ENCODE measurements around the gene EIF4E3. TPM values are rescaled to one million over a fixed set of nuclear protein-coding genes. Genes with fewer than 3 reads are reported as not detected.

The EIF4E3 gene
- total RNA-seq, 4 donors from 2014 or later = 11.2 to 23.8 (median 16.0) TPM

GRCh38 chr3:71752831-71753700 lies 27.9 kb upstream of the EIF4E3 start:
- Histone ChIP-seq H3K4me3 (peak overlapping the region in 3 of 4 donors; percentile 30 to 61 (median 40)), H3K36me3 (no peaks in the 10 kb centered on the region), H3K27me3 (peaks cover 0 to 44% of the 10 kb centered on the region in 2 donors), H3K9me3 (no peaks in the 10 kb centered on the region), H3K27ac (no peak overlapping the region), H3K4me1 (peaks cover 0 to 11% (median 0%) of the 10 kb centered on the region in 4 donors)
- 11 to 48% methylated on average over 15 to 68 of the region's 68 CpGs for WGBS, 2 donors
- TF ChIP-seq POLR2A (IDR thresholded peaks at IDR 0.05) (no peak), EP300 (IDR thresholded peaks at IDR 0.05) (no peak), CTCF (IDR thresholded peaks at IDR 0.05) (no peak)
- DNase-seq (ENCODE audit: low spot score in 2 of 2) = no peak

DNA sequence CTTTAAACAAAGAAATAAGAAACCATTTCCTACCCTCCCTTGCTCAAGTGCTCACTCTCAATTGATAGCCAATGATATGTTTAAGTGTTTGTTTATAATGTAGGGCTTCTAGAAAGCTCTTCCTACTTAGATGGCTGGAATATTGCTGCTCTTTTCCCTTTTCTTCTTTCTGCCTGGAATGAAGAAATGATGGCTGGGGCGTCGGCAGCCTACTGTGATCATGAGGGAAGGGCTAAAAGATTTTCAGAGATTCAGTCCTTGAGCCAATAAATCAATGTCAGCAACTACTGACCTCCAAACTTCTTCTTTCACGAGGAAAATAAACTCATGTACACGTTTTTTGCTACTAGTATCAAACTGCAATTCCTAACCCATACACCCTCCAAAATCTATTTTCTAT lies 26.4 kb upstream of the EIF4E3 start:
- Histone ChIP-seq H3K9me3 (no peaks in the 10 kb centered on the region), H3K27ac (no peak overlapping the region), H3K4me3 (no peak overlapping the region), H3K27me3 (peaks cover 0 to 37% of the 10 kb centered on the region in 2 donors), H3K4me1 (peaks cover 0 to 11% (median 0%) of the 10 kb centered on the region in 4 donors), H3K36me3 (no peaks in the 10 kb centered on the region)
- DNase-seq (ENCODE audit: low spot score in 2 of 2) = no peak
- 91 to 93% methylated on average over 4 of the region's 4 CpGs for WGBS, 2 donors
- TF ChIP-seq EP300 (IDR thresholded peaks at IDR 0.05) (no peak), POLR2A (IDR thresholded peaks at IDR 0.05) (no peak), CTCF (IDR thresholded peaks at IDR 0.05) (no peak)

- H3K27ac ChIP-seq = no peak overlapping the region
- H3K36me3 ChIP-seq = no peaks in the 10 kb centered on the region
- H3K9me3 ChIP-seq = peaks cover 0 to 37% (median 12%) of the 10 kb centered on the region in 4 donors
- WGBS, 2 donors = 86 to 92% methylated on average over 3 of the region's 3 CpGs
- DNase-seq (ENCODE audit: low spot score in 2 of 2) = no peak
- no peaks in the 10 kb centered on the region for H3K4me1 ChIP-seq
- H3K27me3 ChIP-seq = no peaks in the 10 kb centered on the region
- no peak overlapping the region for H3K4me3 ChIP-seq
- TF ChIP-seq POLR2A (IDR thresholded peaks at IDR 0.05) = no peak
- no peak for TF ChIP-seq EP300 (IDR thresholded peaks at IDR 0.05)
- no peak for TF ChIP-seq CTCF (IDR thresholded peaks at IDR 0.05)
Measured at GRCh38 chr3:71744738-71745137, 19.5 kb upstream of the EIF4E3 start.

DNA sequence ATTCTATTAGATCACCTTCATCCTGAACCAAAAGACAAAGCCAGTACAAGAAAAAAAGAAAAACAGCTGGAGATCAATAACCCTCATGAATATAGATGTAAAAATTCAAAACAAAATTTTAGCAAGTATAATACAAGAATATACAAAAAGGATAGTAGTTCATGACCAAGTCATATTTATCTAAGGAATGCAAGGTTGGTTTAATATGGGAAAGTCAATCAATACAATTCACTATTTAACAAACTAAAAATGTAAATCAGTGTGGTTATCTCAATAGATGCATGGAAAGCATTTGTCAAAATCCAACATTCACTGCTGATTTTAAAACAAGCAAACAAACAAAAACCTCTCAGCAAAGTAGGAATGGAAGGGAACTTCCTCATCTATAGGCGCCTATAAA lies 17.4 kb upstream of the EIF4E3 start:
- no peak for DNase-seq (ENCODE audit: low spot score in 2 of 2)
- H3K9me3 ChIP-seq = peaks cover 0 to 40% (median 12%) of the 10 kb centered on the region in 4 donors
- no peak for TF ChIP-seq EP300 (IDR thresholded peaks at IDR 0.05)
- no peak for TF ChIP-seq CTCF (IDR thresholded peaks at IDR 0.05)
- no peak overlapping the region for H3K4me3 ChIP-seq
- H3K4me1 ChIP-seq = no peaks in the 10 kb centered on the region
- H3K27ac ChIP-seq = no peak overlapping the region
- no peaks in the 10 kb centered on the region for H3K36me3 ChIP-seq
- H3K27me3 ChIP-seq = no peaks in the 10 kb centered on the region
- WGBS, 2 donors = 98% methylated on average over 1 of the region's 1 CpG

- no peak for TF ChIP-seq POLR2A (IDR thresholded peaks at IDR 0.05)
Measured at GRCh38 chr3:71734881-71735280, 9.7 kb upstream of the EIF4E3 start.

More at GRCh38 chr3:71734881-71735280, 9.7 kb upstream of the EIF4E3 start:
- Histone ChIP-seq H3K4me1 (no peaks in the 10 kb centered on the region), H3K27ac (no peak overlapping the region), H3K9me3 (peaks cover 0 to 3% (median 0%) of the 10 kb centered on the region in 4 donors), H3K27me3 (no peaks in the 10 kb centered on the region), H3K36me3 (no peaks in the 10 kb centered on the region), H3K4me3 (no peak overlapping the region)
- DNase-seq (ENCODE audit: low spot score in 2 of 2) = no peak
- WGBS, 2 donors = 67 to 75% methylated on average over 1 of the region's 1 CpG
